C4-2B (cell line): Measurements from ENCODE around the gene PSMC5.

Experiments used
- ZFX ChIP-seq: fragments of 450-650 bp; IDR thresholded peaks from 2 replicates; pipeline ENCODE4 v1.6.1; 2017
- TF ChIP-seq, protein P1 (sequence below): fragments of 450-650 bp; conservative IDR thresholded peaks from 2 replicates; pipeline ENCODE4 v1.5.1; 2017; ENCODE audit warnings: mild to moderate bottlenecking

- TF ChIP-seq, protein P1, sequence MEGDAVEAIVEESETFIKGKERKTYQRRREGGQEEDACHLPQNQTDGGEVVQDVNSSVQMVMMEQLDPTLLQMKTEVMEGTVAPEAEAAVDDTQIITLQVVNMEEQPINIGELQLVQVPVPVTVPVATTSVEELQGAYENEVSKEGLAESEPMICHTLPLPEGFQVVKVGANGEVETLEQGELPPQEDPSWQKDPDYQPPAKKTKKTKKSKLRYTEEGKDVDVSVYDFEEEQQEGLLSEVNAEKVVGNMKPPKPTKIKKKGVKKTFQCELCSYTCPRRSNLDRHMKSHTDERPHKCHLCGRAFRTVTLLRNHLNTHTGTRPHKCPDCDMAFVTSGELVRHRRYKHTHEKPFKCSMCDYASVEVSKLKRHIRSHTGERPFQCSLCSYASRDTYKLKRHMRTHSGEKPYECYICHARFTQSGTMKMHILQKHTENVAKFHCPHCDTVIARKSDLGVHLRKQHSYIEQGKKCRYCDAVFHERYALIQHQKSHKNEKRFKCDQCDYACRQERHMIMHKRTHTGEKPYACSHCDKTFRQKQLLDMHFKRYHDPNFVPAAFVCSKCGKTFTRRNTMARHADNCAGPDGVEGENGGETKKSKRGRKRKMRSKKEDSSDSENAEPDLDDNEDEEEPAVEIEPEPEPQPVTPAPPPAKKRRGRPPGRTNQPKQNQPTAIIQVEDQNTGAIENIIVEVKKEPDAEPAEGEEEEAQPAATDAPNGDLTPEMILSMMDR: no peak
- no peak for TF ChIP-seq ZFX
These were observed 17.3 kb upstream of the PSMC5 start for GRCh38 chr17:63809970-63810369.
